ENCODE data around the gene OR4D2. TPM values are rescaled to one million over a fixed set of nuclear protein-coding genes. Genes with fewer than 3 reads are reported as not detected.

Gene OR4D2
- total and polyA plus RNA-seq, 2 experiments from 2014 or later, result not detected

DNA sequence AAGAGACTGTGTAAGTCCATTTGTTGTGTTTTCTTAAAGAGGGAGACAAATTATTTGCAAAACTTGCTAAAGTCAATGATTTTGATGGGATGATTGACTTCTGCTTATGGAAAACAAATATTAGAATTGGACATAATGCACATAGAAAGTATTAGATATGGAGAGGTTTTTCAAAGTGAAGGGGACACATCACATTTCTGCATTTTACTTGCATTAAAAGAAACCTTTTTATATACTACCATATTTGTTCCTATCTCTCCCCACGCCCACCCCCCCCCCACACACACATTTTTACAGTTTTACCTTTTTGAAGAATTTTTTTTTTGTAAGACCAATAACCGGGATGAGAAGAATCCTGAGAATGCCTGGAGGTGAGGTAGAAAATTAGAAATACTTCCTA is 8.6 kb upstream of the OR4D2 start:
- DNase-seq (ENCODE audit: low spot score), result no peak
- H3K9me3 ChIP-seq (ENCODE audit: low read depth), result no peaks in the 10 kb centered on the region
- no peak overlapping the region for H3K4me3 ChIP-seq
- TF ChIP-seq EZH2phosphoT487 (IDR thresholded peaks at IDR 0.05; ENCODE audit: low read depth, severe bottlenecking, unreplicated experiment), result no peak
- TF ChIP-seq, protein P1, sequence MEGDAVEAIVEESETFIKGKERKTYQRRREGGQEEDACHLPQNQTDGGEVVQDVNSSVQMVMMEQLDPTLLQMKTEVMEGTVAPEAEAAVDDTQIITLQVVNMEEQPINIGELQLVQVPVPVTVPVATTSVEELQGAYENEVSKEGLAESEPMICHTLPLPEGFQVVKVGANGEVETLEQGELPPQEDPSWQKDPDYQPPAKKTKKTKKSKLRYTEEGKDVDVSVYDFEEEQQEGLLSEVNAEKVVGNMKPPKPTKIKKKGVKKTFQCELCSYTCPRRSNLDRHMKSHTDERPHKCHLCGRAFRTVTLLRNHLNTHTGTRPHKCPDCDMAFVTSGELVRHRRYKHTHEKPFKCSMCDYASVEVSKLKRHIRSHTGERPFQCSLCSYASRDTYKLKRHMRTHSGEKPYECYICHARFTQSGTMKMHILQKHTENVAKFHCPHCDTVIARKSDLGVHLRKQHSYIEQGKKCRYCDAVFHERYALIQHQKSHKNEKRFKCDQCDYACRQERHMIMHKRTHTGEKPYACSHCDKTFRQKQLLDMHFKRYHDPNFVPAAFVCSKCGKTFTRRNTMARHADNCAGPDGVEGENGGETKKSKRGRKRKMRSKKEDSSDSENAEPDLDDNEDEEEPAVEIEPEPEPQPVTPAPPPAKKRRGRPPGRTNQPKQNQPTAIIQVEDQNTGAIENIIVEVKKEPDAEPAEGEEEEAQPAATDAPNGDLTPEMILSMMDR (IDR thresholded peaks at IDR 0.05; ENCODE audit: poor library complexity), result no peak
- TF ChIP-seq EZH2 (IDR thresholded peaks at IDR 0.05; ENCODE audit: borderline replicate concordance), result no peak
- H3K27ac ChIP-seq, result no peak overlapping the region
- no peaks in the 10 kb centered on the region for H3K4me1 ChIP-seq (ENCODE audit: insufficient read depth)
- H3K9me2 ChIP-seq (replicated peaks; ENCODE audit: insufficient read depth), result no peaks in the 10 kb centered on the region
- no peak overlapping the region for H2AFZ ChIP-seq
- no peaks in the 10 kb centered on the region for H3K79me2 ChIP-seq
- no peaks in the 10 kb centered on the region for H4K20me1 ChIP-seq (ENCODE audit: insufficient read depth, poor library complexity, severe bottlenecking)
- H3K27me3 ChIP-seq, result peaks cover 98% of the 10 kb centered on the region
- no peak overlapping the region for H3K4me2 ChIP-seq
- no peaks in the 10 kb centered on the region for H3K36me3 ChIP-seq (replicated peaks; ENCODE audit: insufficient read depth, low read depth)
- 80% methylated on average over 2 of the region's 2 CpGs for WGBS (ENCODE audit: low lambda C conversion rate, missing lambda C conversion rate)

DNA sequence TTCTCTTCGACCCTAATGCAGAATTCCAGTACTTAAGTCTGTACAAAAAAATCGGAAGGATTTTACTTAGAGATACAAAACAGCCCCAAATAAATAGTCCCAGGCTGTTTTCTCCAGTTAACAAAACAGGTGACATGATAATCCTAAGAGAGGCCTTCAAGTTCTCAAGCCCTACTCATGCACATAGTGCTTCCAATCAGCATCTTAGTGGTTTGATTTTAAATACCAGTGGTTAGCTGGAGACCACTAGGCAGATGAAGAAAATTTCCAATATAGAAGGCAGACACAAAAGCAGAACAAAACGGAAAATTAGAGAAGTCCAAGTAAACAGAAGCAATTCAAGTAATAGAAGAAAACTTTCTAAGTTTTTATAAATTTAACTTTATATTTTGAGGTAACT is 5.2 kb upstream of the OR4D2 start:
- H3K4me3 ChIP-seq, result no peak overlapping the region
- no peaks in the 10 kb centered on the region for H3K9me2 ChIP-seq (replicated peaks; ENCODE audit: insufficient read depth)
- H3K79me2 ChIP-seq, result no peaks in the 10 kb centered on the region
- no peaks in the 10 kb centered on the region for H4K20me1 ChIP-seq (ENCODE audit: insufficient read depth, poor library complexity, severe bottlenecking)
- no peaks in the 10 kb centered on the region for H3K4me1 ChIP-seq (ENCODE audit: insufficient read depth)
- H3K4me2 ChIP-seq, result no peak overlapping the region
- no peaks in the 10 kb centered on the region for H3K36me3 ChIP-seq (replicated peaks; ENCODE audit: insufficient read depth, low read depth)
- WGBS (ENCODE audit: low lambda C conversion rate, missing lambda C conversion rate), result 80% methylated on average over 3 of the region's 3 CpGs
- DNase-seq (ENCODE audit: low spot score), result no peak
- TF ChIP-seq EZH2phosphoT487 (IDR thresholded peaks at IDR 0.05; ENCODE audit: low read depth, severe bottlenecking, unreplicated experiment), result no peak
- TF ChIP-seq, protein P1 (IDR thresholded peaks at IDR 0.05; ENCODE audit: poor library complexity), result no peak
- TF ChIP-seq EZH2 (IDR thresholded peaks at IDR 0.05; ENCODE audit: borderline replicate concordance), result no peak
- no peak overlapping the region for H2AFZ ChIP-seq
- H3K27me3 ChIP-seq, result peaks cover 82% of the 10 kb centered on the region
- no peaks in the 10 kb centered on the region for H3K9me3 ChIP-seq (ENCODE audit: low read depth)
- H3K27ac ChIP-seq, result no peak overlapping the region

DNA sequence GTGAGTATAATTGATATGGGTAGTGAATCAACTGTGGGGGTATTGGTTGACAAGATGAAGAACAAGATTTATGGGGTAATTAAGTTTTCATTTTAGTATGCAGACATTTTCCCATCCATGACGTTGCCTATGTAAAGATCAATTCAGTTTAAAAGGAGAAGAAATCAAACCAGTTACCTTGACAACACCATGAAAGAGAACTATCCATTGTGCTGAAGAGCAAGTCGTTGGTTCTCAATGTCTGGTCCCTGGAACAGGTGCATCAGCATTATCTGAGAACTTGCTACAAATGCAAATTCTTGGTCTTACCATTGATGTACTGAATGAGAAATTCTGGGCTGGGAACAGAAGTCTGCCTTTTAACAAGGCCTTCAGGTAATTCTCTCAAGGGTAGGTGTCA is 801 bp upstream of the OR4D2 start:
- Histone ChIP-seq H4K20me1 (ENCODE audit: insufficient read depth, poor library complexity, severe bottlenecking) (no peaks in the 10 kb centered on the region), H3K79me2 (no peaks in the 10 kb centered on the region), H3K36me3 (replicated peaks; ENCODE audit: insufficient read depth, low read depth) (no peaks in the 10 kb centered on the region), H3K9me3 (ENCODE audit: low read depth) (no peaks in the 10 kb centered on the region), H3K9me2 (replicated peaks; ENCODE audit: insufficient read depth) (no peaks in the 10 kb centered on the region), H3K4me3 (no peak overlapping the region), H2AFZ (no peak overlapping the region), H3K4me1 (ENCODE audit: insufficient read depth) (no peaks in the 10 kb centered on the region), H3K4me2 (no peak overlapping the region), H3K27ac (no peak overlapping the region), H3K27me3 (peaks cover 68% of the 10 kb centered on the region)
- DNase-seq (ENCODE audit: low spot score), result no peak
- TF ChIP-seq EZH2phosphoT487 (IDR thresholded peaks at IDR 0.05; ENCODE audit: low read depth, severe bottlenecking, unreplicated experiment) (no peak), EZH2 (IDR thresholded peaks at IDR 0.05; ENCODE audit: borderline replicate concordance) (no peak)
- TF ChIP-seq, protein P1 (IDR thresholded peaks at IDR 0.05; ENCODE audit: poor library complexity), result no peak
- 16% methylated on average over 2 of the region's 2 CpGs for WGBS (ENCODE audit: low lambda C conversion rate, missing lambda C conversion rate)

DNA sequence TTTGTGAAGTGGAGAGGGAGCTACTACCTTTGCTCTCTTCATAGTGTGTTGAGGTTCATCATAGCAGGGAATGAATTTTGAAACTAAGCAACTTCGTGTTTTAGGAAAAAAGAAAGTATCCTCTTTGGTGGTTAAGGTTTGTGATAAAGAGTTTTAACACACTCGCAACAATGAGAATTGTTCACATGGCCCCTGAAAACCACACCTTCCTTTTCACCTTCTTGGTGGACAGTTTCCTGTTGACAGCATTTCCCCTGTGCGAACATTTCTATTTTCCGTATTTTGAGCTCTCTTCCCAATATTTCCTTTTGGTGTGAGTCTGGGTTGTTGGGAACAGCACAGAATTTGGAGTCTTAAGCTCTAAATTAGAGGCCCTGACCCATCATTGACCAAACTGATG is 3.8 kb downstream of the OR4D2 start:
- DNase-seq (ENCODE audit: low spot score), result no peak
- H3K4me2 ChIP-seq, result no peak overlapping the region
- peaks cover 42% of the 10 kb centered on the region for H3K27me3 ChIP-seq
- TF ChIP-seq EZH2 (IDR thresholded peaks at IDR 0.05; ENCODE audit: borderline replicate concordance) (no peak), EZH2phosphoT487 (IDR thresholded peaks at IDR 0.05; ENCODE audit: low read depth, severe bottlenecking, unreplicated experiment) (no peak)
- TF ChIP-seq, protein P1 (IDR thresholded peaks at IDR 0.05; ENCODE audit: poor library complexity), result no peak
- no peak overlapping the region for H2AFZ ChIP-seq
- H4K20me1 ChIP-seq (ENCODE audit: insufficient read depth, poor library complexity, severe bottlenecking), result no peaks in the 10 kb centered on the region
- H3K4me3 ChIP-seq, result no peak overlapping the region
- no peaks in the 10 kb centered on the region for H3K36me3 ChIP-seq (replicated peaks; ENCODE audit: insufficient read depth, low read depth)
- no peaks in the 10 kb centered on the region for H3K79me2 ChIP-seq
- H3K9me2 ChIP-seq (replicated peaks; ENCODE audit: insufficient read depth), result no peaks in the 10 kb centered on the region
- no peaks in the 10 kb centered on the region for H3K9me3 ChIP-seq (ENCODE audit: low read depth)
- no peak overlapping the region for H3K27ac ChIP-seq
- 65% methylated on average over 4 of the region's 4 CpGs for WGBS (ENCODE audit: low lambda C conversion rate, missing lambda C conversion rate)
- H3K4me1 ChIP-seq (ENCODE audit: insufficient read depth), result no peaks in the 10 kb centered on the region

Data from hepatocyte (in vitro differentiated cells).